ENCODE results near the gene MRPS18B.

GRCh38 chr6:30645989-30646388 is 28.3 kb downstream of the MRPS18B start:
- TF ChIP-seq CTCF (conservative IDR thresholded peaks at IDR 0.05 in 1 of 2, IDR thresholded peaks at IDR 0.05 in 1 of 2; ENCODE audit: low read depth in 1 of 2, low read length in 2 of 2), result no peak
- TF ChIP-seq EZH2 (IDR thresholded peaks at IDR 0.05; ENCODE audit: low read length, missing control alignments), result no peak
